Stimulated activated CD8-positive, alpha-beta memory T cell treated with anti-CD3 and anti-CD28 coated beads, Interleukin-7, amount 100 ng/mL, for 4 hours (primary cell): ENCODE data around the gene ARHGAP35.
"Not testable (repeated sequence)": the region's sequence is repeated elsewhere in the genome, so short reads cannot be mapped to it uniquely, and the experiment has no call there.

Source experiments
- DNase-seq, 2 donors: peaks; one replicate each; pipeline ENCODE4 v3.0.0-alpha.2; 2020; ENCODE audit warnings: low read depth in 2 of 2

ARHGAP35 gene

DNA sequence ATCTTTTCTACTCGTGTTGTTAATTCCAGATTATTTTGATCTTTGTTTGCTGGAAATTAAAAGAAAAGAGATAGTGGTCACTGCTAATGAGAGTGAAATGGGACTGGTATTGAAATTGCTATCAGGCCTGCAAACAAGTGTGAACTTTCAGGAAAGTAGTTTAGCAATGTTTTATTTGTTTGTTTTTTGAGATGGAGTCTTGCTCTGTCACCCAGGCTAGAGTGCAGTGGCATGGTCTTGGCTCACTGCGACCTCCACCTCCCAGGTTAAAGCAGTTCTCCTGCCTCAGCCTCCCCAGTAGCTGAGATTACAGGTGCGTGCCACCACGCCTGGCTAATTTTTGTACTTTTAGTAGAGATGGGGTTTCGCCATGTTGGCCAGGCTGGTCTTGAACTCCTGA is 10.4 kb downstream of the ARHGAP35 start:
- not testable (repeated sequence) for DNase-seq

DNA sequence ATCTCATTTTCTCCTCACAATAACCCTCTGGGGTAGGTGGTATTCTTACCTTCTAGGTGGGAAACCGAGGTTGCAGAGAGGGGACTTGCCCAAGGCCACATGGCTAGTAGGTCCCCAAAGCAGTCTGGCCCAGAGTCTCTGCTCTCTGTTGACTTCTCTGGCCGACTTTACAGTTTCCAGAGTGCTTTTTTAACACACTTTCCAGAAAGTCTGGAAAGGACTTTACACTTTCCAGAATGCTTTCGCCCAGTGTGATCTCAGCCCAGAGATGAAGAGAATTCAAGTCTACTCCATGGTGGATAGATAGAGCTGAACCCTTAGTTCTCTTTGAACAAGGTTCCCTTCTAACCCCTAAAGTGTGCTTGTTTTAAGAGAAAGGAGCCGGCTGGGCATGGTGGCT is 12.2 kb downstream of the ARHGAP35 start:
- no peak for DNase-seq

DNA sequence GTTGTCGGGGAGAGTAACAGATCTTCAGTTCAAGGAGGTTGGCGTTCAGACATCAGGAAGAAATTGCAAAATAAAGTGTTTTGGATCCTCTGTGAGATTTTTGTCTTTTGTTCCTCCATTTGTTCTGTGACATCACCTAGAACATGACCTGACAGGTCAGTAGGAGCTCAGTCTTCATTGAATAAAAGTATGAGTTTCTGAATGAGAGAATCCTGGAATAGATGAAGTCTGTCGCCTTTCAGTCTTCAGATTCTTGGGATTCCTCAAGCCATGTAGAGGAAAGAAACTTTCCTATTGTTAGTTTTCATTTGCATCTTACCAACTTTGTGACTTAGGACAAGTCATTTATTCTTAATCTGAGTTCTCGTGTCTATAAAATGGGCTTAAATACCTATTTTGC is 14.4 kb downstream of the ARHGAP35 start:
- no peak for DNase-seq

DNA sequence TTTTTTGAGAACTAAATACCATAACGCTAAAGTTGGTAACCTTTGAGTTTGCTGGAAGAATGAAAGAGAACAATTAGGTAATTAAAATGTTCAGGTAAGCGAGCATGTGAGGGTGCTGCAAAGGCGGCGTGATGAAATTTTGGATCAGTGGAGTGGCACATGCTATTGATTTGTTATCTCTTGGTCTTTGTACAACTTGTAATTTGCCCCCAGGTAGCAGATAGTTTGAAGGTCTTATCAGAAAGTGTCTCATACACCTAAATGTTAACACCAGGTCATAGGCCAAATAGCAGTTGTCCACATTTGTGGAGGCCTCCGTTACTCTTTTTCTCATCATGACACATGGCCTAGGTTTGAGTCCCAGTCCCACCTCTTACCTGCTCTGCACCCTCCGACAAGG is 14.9 kb downstream of the ARHGAP35 start:
- no peak for DNase-seq

DNA sequence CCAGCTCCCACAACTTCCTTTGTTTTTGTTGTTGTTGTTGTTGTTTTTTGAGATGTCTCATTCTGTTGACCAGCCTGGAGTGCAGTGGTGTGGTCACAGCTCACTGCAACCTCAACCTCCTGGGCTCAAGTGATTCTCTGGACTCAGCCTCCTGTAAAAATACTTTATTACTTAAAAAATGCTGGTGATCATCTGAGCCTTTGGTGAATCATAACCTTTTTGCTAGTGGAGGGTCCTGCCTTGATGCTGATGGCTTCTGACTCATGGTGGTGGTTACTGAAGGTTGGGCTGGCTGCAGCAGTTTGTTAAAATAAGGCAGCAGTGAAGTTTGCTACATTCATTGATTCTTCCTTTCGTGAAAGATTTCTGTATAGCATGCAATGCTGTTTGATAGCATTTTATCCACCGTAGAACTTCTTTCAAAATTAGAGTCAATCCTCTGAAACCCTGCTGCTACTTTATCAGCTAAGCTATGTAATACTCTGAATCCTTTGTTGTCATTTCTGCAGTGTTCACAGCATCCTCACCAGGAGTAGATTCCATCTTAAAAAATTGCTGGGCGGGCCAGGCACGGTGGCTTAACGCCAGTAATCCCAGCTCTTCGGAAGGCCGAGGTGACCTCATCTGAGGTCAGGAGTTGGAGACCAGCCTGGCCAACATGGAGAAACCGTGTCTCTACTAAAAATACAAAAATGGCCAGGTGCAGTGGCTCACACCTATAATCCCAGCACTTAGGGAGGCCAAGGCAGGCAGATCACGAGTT is 18.0 kb downstream of the ARHGAP35 start:
- DNase-seq = no peak

DNA sequence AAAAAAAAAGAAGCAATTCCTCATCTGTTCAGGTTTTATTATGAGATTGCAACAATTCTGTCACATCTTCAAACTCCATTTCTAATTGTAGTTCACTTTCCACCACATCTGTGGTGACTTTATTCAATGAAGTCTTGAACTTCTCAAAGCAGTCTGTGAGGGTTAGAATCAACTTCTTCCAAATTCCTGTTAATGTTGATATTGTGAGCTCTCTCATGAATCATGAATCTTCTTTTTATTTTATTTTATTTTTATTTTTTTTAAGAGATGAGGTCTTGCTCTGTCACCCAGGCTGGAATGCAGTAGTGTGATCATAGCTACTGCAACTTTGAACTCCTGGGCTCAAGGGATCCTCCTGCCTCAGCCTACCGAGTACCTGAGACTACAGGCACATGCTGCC is 19.6 kb downstream of the ARHGAP35 start:
- no peak for DNase-seq

DNA sequence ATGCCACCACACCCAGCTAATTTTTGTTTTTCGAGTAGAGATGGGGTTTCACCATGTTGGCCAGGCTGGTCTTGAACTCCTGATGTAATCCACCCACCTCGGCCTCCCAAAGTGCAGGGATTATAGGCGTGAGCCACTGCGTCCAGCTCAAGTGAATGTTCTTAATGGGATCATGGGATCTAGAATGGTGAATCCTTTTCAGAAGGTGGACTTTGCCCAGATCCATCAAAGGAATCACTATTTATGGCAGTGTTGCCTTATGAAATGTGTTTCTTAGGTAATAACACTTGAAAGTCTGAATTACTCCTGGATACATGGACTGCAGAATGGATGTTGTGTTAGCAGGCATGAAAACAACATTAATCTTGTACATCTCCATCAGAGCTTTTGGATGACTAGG is 20.3 kb downstream of the ARHGAP35 start:
- DNase-seq = no peak

DNA sequence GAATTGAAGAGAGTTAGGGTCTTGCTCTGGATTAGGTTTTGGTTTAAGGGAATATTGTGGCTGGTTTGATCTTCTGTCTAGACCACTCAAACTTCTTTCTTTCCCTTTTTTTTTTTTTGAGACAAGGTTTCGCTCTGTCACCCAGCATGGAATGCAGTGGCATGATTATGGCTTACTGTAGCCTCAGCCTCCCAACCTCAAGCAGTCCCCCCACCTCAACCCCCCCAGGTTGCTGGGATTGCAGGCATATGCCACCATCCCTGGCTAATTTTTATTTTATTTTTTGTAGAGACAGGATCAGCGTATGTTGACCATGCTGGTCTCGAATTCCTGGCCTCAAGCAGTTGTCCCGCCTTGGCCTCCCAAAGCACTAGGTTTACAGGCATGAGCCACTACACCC is 21.2 kb downstream of the ARHGAP35 start:
- DNase-seq = no peak

DNA sequence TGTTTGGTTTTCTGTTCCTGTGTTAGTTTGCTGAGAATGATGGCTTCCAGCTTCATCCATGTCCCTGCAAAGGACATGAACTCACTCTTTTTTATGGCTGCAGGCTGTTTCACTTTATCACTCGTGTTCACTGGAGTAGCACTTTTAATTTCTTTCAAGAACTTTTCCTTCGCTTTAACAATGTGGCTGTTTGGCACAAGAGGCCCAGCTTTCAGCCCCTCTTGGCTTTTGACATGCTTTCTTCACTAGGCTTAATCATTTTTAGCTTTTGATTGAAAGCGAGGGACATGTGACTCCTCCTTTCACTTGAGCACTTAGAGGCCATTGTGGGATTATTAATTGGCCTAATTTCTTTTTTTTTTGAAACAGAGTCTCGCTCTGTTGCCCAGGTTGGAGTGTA is 22.0 kb downstream of the ARHGAP35 start:
- not testable (repeated sequence) for DNase-seq

DNA sequence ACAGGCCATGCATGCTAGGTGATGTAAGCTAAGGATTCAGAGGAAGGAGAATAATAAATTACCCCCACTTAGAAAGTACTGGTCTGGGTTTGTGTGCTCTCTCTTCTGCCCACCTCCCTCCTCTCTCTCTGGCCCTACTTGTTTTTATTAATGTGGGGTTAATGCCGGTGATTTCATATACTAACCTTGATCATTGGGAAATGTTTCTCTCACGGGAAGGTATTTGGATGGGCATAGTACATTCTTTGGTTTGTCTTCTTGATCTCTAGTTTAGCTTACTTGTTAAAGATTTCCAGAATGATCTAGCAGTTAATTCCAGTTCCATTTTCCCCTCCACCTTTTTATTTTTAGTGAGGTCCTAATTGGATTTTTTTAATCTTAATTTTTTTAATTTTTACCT is 24.6 kb downstream of the ARHGAP35 start:
- DNase-seq = no peak

DNA sequence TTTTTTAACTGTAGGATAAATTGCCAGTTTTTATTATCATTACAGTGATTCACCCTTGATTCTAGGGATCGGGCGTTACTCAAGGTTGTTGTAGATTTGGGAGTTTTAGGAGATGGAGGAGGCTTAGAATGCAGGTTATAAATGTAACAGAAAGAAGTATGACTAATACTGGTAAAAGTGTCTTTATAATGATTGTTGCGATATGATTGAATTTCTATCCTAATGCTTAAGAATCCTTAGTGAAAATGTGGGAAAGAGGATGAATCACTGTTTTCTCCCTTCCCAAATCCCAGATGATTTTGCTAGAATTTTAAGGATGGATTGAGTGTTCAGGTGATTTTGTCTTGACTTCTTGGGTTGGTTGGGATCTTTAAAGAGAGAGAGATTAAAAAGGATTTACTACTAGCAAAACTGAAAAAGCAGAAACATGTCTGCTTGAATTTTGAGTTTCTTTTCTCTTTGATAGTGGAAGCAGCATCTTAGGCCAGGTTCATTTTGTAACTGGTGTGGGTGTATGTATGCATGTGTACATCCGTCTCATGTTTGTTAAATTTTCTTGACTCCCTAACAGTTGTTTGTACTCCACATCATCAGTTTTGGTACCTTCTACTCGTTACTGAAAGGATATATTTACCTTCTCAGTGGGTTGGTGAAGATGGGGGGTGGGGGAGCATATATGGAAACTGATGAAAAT is 25.9 kb downstream of the ARHGAP35 start:
- DNase-seq = no peak

DNA sequence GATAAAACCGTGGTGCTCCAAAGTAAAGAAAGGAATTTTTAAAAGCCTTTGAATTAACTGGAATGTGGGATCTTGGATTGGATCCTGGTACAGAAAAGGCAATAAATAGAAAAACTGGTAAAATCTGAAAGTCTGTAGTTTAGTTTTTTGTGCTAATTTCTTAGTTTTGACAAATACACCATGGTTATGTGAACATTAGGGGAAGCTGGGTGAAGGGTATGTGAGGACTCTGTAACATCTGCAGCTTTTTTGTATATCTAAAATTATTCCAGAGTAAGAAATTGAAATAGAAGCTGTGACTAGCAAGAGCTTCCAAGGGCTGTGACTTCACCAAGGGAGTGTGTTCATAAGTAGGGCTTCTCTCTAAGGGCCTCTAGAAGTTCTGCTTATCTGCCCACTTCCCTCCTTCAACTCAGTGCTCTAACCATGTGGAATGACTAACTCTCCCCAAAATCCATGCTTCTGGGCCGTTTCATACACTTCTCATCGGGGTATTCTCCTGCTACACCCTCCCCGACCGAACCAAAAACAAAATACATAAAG is 26.5 kb downstream of the ARHGAP35 start:
- no peak for DNase-seq

DNA sequence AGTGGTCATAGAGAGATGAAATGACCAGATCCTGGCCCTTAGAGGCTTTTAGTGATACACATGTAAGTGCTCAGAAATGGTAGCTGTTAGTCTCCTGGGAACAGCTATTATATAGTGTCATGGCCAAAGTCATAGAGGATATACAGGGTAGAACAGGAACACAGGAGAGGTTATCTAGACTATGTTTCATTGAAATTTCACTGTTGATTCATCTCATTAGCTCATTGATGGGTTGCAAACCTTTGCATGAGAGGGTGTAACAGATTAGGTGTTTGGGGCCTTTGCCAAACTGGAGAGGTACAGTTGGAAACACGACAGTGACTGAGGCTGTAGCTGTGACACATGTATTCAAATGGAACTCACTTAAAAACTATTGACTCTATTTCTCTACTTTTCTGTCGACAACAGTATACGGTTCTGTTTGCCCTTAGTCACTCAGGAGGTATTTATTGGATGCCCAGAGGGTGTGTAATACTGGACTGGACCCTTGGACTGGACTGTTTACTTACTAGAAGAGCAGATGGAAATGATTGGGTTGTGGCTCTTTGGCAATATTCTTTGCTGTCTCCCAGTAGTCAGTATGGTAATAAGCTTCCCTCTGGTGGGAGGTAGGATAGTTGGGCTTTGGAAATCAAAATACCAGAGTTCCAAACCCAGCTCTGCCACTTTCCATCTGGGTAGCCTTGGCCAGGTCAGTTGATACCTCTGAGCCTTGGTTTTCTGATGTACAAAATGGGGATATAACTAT is 29.8 kb downstream of the ARHGAP35 start:
- DNase-seq = no peak

DNA sequence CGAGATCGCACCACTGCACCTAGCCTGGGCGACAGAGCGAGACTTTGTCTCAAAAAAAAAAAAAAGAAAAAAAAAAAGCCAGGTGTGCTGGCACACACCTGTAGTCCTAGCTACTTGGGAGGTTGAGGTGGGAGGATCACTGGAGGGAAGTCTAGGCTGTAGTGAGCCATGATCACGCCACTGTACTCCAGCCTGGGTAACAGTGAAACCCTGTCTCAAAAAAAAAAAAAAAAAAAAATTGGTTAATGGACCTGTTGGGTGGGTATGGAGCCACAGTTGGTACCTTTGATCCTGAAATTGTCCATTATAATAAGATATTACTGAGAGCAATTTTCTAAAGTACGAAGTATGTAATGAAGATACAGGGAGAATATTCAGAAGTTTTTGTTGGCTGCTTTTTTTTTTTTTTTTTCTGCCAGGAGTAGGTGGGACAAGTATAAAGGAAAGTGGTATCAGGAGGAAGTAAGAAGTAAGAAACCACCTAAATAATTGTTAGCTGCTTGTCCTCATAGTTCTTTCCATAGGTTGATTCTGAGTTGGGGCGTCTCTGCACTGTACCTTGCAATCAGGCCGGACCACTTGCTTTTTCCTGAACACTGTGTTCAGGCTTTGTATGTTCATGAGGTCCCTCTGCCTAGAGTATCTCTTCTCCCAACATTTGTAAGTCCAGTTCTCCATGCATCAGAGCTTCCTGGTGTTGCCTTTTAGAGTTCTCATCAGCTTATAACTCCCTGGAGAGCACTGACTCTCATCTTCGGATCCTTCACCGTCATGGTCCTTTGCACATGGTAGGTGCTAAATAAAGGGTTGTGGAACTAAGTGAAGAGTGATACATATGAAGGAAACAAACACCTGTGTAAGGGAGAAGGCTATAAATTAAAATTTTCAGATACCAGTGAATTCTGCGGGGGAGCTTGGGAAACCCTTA is 31.7 kb downstream of the ARHGAP35 start:
- DNase-seq = no peak

DNA sequence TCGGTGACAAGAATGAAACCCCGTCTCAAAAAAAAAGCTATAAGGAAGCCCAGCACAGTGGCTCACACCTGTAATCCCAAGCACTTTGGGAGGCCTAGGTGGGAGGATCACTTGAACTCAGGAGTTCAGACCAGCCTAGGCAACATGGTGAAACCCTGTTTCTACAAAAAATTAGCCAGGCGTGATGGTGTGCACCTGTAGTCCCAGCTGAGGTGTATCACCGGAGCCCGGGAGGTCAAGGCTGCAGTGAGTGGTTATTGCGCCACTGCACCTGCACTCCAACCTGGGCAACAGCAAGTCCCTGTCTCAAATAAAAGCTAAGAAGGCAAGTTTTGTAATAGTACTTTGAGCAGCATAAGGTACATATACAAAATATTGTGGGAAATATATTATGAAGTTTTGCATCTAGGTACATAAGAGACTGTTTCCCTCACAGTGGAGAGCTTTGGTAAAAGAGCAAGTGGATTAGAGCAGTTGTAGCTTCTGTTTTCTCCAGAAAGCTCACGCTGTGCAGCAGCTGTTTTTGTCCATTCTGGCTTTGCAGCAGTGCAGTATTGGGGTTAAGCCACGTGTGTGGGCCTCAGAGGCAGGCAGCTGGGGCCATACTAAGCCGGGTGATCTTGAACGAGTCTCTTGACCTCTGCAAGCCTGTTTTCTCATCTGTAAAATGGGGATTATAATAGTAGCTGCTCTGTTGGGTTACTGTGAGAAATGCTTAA is 35.4 kb downstream of the ARHGAP35 start:
- DNase-seq = no peak

DNA sequence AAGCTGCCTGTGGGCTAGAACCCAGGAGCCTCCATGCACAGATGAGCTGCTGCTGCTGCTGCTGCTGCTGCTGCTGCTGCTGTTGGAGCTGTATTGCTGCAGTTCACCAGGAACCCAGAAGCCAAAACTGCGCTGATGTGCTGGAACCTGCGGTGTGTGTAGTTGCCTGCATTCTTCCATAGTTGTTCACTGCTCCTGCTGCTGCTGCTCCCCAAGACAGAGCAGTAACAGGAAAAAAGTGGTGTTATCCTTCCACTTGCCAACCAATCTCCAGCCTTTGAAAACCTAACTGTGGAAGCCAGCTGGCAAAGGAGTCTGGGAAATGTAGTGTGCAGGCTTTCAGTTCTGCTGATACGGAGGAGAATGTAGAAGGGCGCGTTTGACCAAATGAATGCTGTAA is 37.9 kb downstream of the ARHGAP35 start:
- DNase-seq = no peak

DNA sequence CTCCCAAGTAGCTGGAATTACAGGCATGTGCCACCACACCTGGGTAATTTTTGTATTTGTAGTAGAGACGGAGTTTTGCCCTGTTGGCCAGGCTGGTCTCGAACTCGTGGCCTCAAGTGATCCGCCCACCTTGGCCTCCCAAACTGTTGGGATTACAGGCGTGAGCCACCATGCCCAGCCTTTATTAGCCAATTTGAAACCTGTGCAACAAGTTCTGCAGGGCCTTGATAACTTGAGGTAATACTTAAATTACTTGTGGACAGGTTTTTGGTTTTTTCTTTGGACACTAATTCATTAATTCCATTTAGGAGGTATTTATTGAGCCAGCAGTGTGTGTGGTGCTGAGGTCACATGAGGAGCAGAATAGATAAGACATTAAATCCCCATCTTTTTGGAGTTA is 39.5 kb downstream of the ARHGAP35 start:
- DNase-seq = no peak

DNA sequence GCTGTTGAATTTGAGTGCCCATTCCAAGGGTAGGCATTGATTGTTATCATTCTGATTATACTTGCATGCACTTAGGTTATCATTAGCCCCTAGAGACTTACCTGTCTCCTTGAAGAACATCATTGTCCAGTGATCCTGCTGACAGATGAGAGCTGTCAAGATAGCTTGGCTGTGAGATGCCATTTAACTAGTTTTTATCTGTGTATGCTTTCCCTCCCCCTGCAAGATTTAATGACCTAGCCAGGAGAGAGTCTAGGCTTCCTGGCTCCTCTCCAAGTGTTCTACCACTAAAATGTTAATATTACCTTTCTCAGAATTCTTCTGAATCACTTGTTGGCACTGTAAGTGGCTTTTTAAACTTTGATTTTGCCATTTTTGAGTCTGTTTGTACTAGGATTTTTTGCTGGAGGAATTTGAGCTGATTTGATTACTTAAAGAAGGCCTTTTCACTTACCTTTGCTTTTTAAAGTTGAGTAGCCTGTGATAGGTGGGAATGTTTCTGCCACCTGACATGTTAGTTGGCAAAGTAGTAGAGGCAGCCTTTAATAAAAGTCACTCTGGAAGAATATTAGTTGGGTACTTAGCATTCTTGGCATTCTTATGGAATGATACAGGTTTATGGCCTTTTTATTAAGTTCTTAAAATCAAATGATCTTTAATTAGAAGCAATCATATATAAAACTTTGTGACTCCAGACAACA is 41.1 kb downstream of the ARHGAP35 start:
- no peak for DNase-seq

DNA sequence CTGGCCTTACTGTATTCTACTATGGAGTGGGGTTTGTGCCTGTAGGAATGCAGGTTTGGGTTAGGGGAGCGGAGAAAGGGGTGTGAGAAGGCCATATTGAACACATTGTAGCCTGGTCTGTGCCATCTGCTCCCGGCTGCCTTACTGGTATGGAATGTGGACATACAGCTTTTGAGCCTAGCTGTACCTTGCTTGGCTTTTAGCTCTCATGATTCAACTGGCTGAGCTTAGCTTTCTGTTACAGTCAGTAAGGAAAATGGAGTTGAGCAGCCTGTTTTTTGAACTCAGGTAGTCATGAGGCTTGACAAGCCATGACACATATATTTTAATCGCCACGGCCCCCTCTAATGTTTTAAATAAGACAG is 41.6 kb downstream of the ARHGAP35 start:
- DNase-seq = no peak

DNA sequence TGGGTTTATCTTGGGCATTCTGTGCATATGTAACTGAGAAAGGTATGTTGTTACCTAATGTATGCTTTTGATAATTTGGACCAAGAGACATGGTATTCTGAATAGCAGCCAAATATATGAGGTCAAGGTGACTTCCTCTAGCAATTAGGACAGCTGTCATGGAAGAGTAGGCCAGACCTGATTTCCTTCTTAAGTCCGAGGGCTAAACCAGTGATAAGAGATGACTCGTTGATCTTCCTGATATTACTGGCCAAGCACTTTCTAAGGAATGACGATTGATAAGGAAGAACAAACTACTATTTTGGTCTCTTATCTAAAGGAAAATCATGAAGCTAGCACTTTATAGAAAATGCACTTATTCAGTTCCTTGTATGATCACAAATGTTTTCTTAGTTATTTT is 42.7 kb downstream of the ARHGAP35 start:
- no peak for DNase-seq
